Stimulated activated naive CD8-positive, alpha-beta T cell treated with anti-CD3 and anti-CD28 coated beads, Interleukin-15, amount 100 ng/mL, for 72 hours (primary cell): ENCODE data around the gene CORO2A.

Experiments used
- ATAC-seq: fragments of 150-1000 bp; cut with Tn5 transposase; 2 replicates; pipeline ENCODE4 v1.10.0; 2021; ENCODE audit warnings: mild to moderate bottlenecking, moderate library complexity
- DNase-seq, 2 donors: peaks; one replicate each; pipeline ENCODE4 v3.0.0; 2021 to 2022
- H3K27ac Mint-ChIP-seq, 2 donors: one replicate each; pipeline ENCODE4 v1.8.0; 2022; ENCODE audit warnings: mild to moderate bottlenecking in 2 of 2, mixed read lengths in 2 of 2, moderate library complexity in 2 of 2
- H3K27me3 Mint-ChIP-seq: one replicate; pipeline ENCODE4 v1.8.0; 2022; ENCODE audit warnings: mixed read lengths
- H3K4me1 Mint-ChIP-seq: one replicate; pipeline ENCODE4 v1.8.0; 2022; ENCODE audit warnings: mild to moderate bottlenecking, mixed read lengths
- H3K4me3 Mint-ChIP-seq, 2 donors: one replicate each; pipeline ENCODE4 v1.8.0; 2022; ENCODE audit warnings: mild to moderate bottlenecking in 2 of 2, mixed read lengths in 2 of 2, moderate library complexity in 1 of 2
- H3K9me3 Mint-ChIP-seq, 2 donors: one replicate each; pipeline ENCODE4 v1.8.0; 2022; ENCODE audit warnings: mixed read lengths in 2 of 2

Gene CORO2A

GRCh38 chr9:98192503-98193335 lies at the start of gene CORO2A:
TSS of gene CORO2A (minus strand) at chr9:98192637. CDS start at chr9:98157660, 34,977 bp downstream.
- Mint-ChIP-seq H3K27me3 (no peaks in the 10 kb centered on the region), H3K4me3 (peak within 1 kb of the TSS; percentile 87 to 89), H3K4me1 (peaks cover 49% of the 10 kb centered on the region), H3K27ac (peak within 1 kb of the TSS; percentile 54 to 78), H3K9me3 (no peaks in the 10 kb centered on the region)
- peak; percentile 80 for ATAC-seq
- peak; percentile 74 to 78 for DNase-seq

GRCh38 chr9:98241357-98242300 lies 49.2 kb upstream of the CORO2A start:
- no peak for ATAC-seq
- H3K27me3 Mint-ChIP-seq, result no peaks in the 10 kb centered on the region

GRCh38 chr9:98240475-98240874 lies 48.0 kb upstream of the CORO2A start:
- H3K9me3 Mint-ChIP-seq, result no peaks in the 10 kb centered on the region
- no peaks in the 10 kb centered on the region for H3K4me1 Mint-ChIP-seq
- no peak for DNase-seq
- no peak for ATAC-seq
- H3K4me3 Mint-ChIP-seq, result no peak overlapping the region
- no peak overlapping the region for H3K27ac Mint-ChIP-seq
- no peaks in the 10 kb centered on the region for H3K27me3 Mint-ChIP-seq

More at GRCh38 chr9:98241357-98242300, 49.2 kb upstream of the CORO2A start:
- H3K4me3 Mint-ChIP-seq, result no peak overlapping the region
- no peak overlapping the region for H3K27ac Mint-ChIP-seq
- no peaks in the 10 kb centered on the region for H3K9me3 Mint-ChIP-seq
- DNase-seq, result no peak
- H3K4me1 Mint-ChIP-seq, result no peaks in the 10 kb centered on the region

GRCh38 chr9:98236901-98237487 lies 44.6 kb upstream of the CORO2A start:
- H3K9me3 Mint-ChIP-seq, result no peaks in the 10 kb centered on the region
- no peak overlapping the region for H3K27ac Mint-ChIP-seq
- no peaks in the 10 kb centered on the region for H3K4me1 Mint-ChIP-seq
- H3K4me3 Mint-ChIP-seq, result no peak overlapping the region
- H3K27me3 Mint-ChIP-seq, result no peaks in the 10 kb centered on the region
- ATAC-seq (no peak), DNase-seq (no peak)

GRCh38 chr9:98235126-98235525 lies 42.7 kb upstream of the CORO2A start:
- H3K4me3 Mint-ChIP-seq, result no peak overlapping the region
- no peak for ATAC-seq

GRCh38 chr9:98234245-98234825 lies 41.9 kb upstream of the CORO2A start:
- Mint-ChIP-seq H3K4me3 (no peak overlapping the region), H3K9me3 (no peaks in the 10 kb centered on the region), H3K4me1 (no peaks in the 10 kb centered on the region), H3K27me3 (no peaks in the 10 kb centered on the region), H3K27ac (peak overlapping the region in 1 of 2 donors; percentile 27)
- ATAC-seq (no peak), DNase-seq (no peak)

More at GRCh38 chr9:98235126-98235525, 42.7 kb upstream of the CORO2A start:
- no peak overlapping the region for H3K27ac Mint-ChIP-seq
- no peaks in the 10 kb centered on the region for H3K9me3 Mint-ChIP-seq
- no peak for DNase-seq
- no peaks in the 10 kb centered on the region for H3K27me3 Mint-ChIP-seq
- H3K4me1 Mint-ChIP-seq, result no peaks in the 10 kb centered on the region

GRCh38 chr9:98232926-98233325 lies 40.5 kb upstream of the CORO2A start:
- H3K4me3 Mint-ChIP-seq, result no peak overlapping the region
- no peaks in the 10 kb centered on the region for H3K9me3 Mint-ChIP-seq
- no peaks in the 10 kb centered on the region for H3K4me1 Mint-ChIP-seq
- H3K27me3 Mint-ChIP-seq, result no peaks in the 10 kb centered on the region
- DNase-seq (no peak), ATAC-seq (no peak)
- no peak overlapping the region for H3K27ac Mint-ChIP-seq

GRCh38 chr9:98231770-98232478 lies 39.5 kb upstream of the CORO2A start:
- no peak for DNase-seq
- Mint-ChIP-seq H3K4me3 (no peak overlapping the region), H3K4me1 (no peaks in the 10 kb centered on the region), H3K27ac (peak overlapping the region in 1 of 2 donors; percentile 49), H3K9me3 (no peaks in the 10 kb centered on the region), H3K27me3 (no peaks in the 10 kb centered on the region)
- ATAC-seq, result no peak

GRCh38 chr9:98230789-98231188 lies 38.4 kb upstream of the CORO2A start:
- no peak overlapping the region for H3K4me3 Mint-ChIP-seq

GRCh38 chr9:98230304-98230703 lies 37.9 kb upstream of the CORO2A start:
- ATAC-seq (no peak), DNase-seq (no peak)
- peak overlapping the region in 1 of 2 donors; percentile 48 for H3K27ac Mint-ChIP-seq
- H3K4me3 Mint-ChIP-seq, result no peak overlapping the region
- no peaks in the 10 kb centered on the region for H3K4me1 Mint-ChIP-seq
- no peaks in the 10 kb centered on the region for H3K27me3 Mint-ChIP-seq
- H3K9me3 Mint-ChIP-seq, result no peaks in the 10 kb centered on the region

More at GRCh38 chr9:98230789-98231188, 38.4 kb upstream of the CORO2A start:
- Mint-ChIP-seq H3K27ac (peak overlapping the region in 1 of 2 donors; percentile 19), H3K4me1 (no peaks in the 10 kb centered on the region), H3K27me3 (no peaks in the 10 kb centered on the region), H3K9me3 (no peaks in the 10 kb centered on the region)
- ATAC-seq, result no peak
- no peak for DNase-seq

GRCh38 chr9:98229620-98230019 lies 37.2 kb upstream of the CORO2A start:
- no peak overlapping the region for H3K4me3 Mint-ChIP-seq
- H3K4me1 Mint-ChIP-seq, result no peaks in the 10 kb centered on the region
- H3K27ac Mint-ChIP-seq, result no peak overlapping the region
- ATAC-seq (no peak), DNase-seq (no peak)
- H3K9me3 Mint-ChIP-seq, result no peaks in the 10 kb centered on the region
- H3K27me3 Mint-ChIP-seq, result no peaks in the 10 kb centered on the region

GRCh38 chr9:98229090-98229395 lies 36.6 kb upstream of the CORO2A start:
- no peak for DNase-seq
- Mint-ChIP-seq H3K27ac (no peak overlapping the region), H3K4me1 (no peaks in the 10 kb centered on the region), H3K4me3 (no peak overlapping the region), H3K27me3 (no peaks in the 10 kb centered on the region), H3K9me3 (no peaks in the 10 kb centered on the region)
- ATAC-seq, result no peak

- DNase-seq (no peak), ATAC-seq (no peak)
- Mint-ChIP-seq H3K4me3 (no peak overlapping the region), H3K4me1 (no peaks in the 10 kb centered on the region), H3K27ac (peak overlapping the region in 1 of 2 donors; percentile 15), H3K27me3 (no peaks in the 10 kb centered on the region), H3K9me3 (no peaks in the 10 kb centered on the region)
Measured at GRCh38 chr9:98228392-98229089, 36.1 kb upstream of the CORO2A start.

GRCh38 chr9:98227883-98228282 lies 35.4 kb upstream of the CORO2A start:
- no peaks in the 10 kb centered on the region for H3K4me1 Mint-ChIP-seq
- no peak for ATAC-seq
- DNase-seq, result no peak
- no peaks in the 10 kb centered on the region for H3K27me3 Mint-ChIP-seq
- no peaks in the 10 kb centered on the region for H3K9me3 Mint-ChIP-seq
- H3K27ac Mint-ChIP-seq, result no peak overlapping the region
- H3K4me3 Mint-ChIP-seq, result no peak overlapping the region
